NCI-H526 (cell line): ENCODE data around the gene TEK.
A peak's percentile ranks its signal among the peaks of the same experiment; 100 is the strongest.
"Not testable (repeated sequence)": the region's sequence is repeated elsewhere in the genome, so short reads cannot be mapped to it uniquely, and the experiment has no call there.

Source experiments
- DNase-seq, 2 experiments: peaks; one replicate each; lab custom pipeline; 2025; lab: John Stamatoyannopoulos, UW

The TEK gene

DNA sequence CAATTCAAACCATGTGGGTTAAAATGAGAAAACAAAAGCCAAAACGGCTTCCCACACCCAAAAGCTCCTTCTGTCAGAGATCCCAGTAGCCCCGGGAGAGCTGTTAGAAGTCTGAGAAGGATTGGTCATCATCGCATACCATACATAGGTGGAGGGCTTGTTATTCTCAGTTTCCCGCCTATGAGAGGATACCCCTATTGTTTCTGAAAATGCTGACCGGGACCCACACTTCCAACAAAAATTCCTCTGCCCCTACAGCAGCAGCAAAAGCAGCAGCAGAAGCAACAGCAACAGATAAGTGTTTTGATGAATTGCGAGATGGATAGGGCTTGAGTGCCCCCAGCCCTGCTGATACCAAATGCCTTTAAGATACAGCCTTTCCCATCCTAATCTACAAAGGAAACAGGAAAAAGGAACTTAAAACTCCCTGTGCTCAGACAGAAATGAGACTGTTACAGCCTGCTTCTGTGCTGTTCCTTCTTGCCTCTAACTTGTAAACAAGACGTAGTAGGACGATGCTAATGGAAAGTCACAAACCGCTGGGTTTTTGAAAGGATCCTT lies at the start of gene TEK:
TEK (plus strand) TSS at position 245 of the 561 bp plus-strand sequence. CDS start 366 bp downstream, outside the sequence.
- no peak for DNase-seq

DNA sequence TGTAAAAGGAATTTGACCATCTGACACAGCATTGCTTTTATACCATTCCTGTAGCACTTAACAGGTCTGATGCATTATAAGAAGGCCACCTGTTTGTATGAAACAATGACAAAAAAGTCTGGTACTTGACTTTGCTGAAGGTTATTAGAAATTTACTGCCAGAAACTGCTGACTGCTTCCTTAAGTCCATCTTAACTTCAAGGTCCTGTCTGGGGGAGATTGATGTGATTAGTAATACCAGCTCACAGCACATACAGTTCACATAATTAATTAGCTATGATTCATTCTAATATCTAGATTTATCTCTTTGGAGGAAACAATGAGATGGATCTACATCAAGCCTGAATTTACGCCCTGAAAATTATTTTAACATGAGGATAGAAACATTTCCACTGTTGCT lies 49.6 kb upstream of the TEK start:
- no peak for DNase-seq

DNA sequence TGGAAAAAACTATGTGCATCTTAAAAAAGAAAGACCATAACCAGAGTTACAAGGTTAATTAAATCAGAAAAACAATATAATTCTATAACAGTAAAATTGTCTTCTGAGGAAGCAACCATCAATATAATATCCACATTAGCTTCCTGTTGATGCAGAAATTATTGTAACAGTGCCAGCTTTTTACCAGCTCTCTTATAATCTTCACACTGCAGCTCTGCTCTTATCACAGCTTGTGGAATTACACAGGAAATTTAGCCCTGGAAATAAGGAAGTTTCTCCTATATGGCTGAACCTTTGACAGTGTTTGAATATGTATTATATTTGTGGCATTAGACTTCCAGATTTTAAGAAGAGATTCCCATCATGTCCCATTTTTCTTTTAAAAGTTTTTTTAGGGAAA lies 49.1 kb upstream of the TEK start:
- no peak for DNase-seq

DNA sequence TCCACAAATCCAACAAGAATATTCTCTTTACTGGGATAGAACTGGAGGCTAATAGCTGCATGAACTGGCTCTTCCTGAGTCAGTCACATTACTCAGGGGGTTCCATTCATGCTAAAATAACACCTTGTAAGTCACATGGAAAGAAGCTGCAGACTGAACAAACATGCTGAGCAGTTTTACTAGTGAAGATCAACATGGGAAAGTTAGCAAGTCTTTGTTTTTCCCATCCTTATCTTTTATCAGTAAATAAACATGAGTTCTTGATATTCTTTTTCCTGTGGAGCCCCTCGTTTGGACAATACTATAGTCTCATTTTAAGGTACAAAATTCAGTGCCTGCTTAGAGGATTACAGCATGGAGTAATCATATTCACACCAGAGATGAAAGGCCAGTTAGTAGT lies 43.7 kb upstream of the TEK start:
- no peak for DNase-seq

DNA sequence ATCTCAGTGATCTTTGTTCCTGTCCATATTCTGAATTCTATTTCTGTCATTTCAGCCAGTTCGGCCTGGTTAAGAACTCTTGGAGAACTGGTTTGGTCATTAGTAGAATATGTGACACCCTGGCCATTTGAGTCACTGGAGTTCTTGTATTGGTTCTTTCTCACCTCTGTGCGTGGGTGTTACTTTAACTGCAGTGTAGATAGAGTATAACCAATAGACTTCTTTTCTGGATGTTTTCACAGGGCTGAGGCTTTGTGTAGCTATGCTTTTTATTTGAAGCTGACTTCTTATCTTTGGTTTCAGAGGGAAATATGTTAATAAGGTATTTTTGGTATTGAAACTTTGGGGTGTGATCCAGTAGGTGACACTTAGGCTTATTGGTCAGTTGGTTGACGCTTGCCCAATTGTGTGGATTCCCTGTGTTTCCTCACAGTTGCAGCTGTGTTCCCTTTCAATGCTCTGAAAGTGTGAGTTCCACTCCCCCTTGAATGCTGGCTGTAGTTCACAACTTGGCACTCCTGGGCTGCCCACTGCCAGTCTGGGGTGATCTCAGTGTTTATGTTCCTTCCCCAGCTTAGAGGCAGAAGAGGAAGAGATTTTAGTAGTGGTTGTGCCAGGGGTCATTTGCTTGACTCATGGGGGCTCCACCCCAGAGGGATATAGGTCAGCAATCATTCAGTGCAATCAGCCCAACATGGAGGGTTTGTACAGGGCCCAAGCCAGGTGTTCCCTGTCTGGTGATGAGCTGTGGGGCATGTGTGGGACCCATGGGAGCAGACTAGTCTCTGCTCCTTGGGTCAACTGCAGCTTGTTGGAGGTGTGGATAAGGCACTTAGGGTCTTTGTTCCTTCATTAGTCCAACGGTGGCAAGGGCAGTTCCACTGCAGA lies 34.9 kb upstream of the TEK start:
- DNase-seq: no peak

DNA sequence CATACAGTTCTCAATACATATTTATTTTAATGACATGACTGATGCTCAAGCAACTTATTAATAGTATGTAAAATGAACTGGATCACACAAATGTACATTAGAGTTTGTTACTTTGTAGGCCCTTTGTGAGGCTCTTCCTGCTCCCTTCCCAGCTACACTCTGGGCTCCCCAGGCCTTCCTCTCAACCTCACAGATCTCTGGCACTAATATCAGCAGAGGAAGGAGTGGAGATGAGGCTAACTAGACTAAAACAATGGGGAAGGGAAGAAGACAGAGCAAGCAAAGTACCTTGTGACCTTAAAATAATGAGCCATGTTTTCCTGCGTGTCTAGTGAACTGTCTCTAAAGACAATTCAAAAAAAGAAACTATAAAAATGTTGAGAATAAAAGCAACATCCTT lies 30.3 kb upstream of the TEK start:
- no peak for DNase-seq

DNA sequence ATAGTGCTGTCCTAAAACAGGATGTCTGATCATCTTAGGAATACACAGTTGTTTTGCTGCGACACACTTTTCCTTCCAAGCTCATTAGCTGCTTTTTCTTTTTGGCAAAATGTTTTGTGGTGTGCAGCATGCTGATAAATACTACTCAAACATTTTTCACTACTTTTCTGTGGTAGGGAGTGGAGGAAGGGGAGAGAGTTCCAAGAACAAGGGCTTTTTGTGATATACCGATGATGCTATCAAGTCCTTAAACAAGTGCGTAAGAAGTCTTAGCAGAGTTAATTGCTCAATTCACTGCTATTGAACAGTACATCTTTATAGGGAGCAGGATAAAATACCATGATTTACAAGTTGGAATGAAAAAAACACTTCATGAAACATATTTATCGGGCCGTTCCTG lies 23.6 kb upstream of the TEK start:
- no peak for DNase-seq

DNA sequence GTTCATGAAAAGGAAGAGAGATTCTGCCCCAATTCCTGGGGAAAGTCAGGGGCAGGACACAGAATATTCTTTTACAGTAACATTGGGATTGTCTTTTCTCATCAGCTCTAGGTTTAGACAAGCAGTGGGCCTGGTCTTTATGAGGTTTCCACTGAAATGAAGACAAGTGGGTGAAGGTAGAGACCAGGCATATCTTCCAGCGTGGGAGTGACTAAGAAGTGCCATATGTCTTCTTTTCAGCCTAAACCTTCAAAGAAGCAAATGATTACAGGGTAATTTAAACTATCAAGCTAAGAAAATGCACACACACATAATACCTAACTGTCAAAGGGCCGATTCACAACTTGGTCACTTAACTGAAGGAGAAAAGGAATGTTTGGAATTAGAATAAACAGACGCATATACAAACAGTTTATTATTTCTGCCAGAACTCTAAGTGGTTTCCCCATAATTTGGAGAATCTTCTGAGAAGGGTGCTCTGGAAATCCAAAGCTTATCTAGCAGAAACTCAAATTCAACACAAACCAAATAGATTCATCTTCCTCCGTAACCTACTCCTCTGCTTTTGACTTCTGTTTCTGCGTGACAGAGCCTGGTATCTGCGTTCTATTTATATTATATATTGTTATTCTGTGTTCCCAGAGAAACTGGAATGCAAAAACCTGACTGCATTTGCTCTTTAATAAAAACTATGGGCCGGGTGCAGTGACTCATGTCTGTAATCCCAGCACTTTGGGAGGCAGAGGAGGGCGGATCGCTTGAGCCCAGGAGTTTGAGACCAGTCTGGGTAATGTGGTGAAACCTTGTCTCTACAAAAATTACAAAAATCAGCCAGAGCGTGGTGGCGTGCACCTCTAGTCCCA lies 22.0 kb upstream of the TEK start:
- no peak for DNase-seq

DNA sequence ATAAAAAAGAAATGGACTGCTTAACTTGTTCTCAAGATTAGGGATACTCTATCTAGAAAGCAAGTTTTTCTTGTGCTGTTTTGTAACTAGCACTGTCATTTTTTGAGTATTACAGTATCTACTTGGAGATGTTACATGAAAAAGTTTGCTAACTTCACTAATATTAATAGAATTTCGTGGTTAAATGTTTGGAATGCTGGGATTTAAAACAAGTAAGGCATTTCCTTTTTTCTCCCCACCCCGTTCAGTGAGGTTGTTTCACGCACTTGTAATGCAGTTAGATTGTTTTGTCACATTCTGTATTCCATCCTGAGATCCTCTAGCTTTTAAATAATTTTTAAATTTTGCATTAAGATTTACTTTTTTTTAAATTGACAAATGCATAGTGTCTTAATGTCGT lies 20.0 kb upstream of the TEK start:
- DNase-seq: no peak

DNA sequence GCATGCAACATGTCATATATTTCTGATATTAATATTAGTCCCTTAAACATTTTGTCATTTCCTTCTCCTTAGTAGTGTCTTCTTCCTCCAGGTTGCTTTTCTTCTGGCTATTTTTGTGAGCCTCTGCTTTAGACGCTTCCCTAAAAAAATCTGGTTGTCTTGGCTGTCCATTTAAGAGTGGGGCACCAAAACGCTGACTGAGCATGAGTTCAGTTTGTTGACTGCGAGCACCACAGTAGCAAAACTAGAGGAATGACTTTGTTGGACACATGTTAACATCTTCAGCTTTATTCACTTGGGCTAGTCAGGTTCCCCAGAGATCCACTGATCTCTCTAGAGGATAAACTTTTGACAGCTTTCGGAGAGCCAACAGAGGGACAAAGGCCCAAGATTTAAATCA lies 19.3 kb upstream of the TEK start:
- no peak for DNase-seq

DNA sequence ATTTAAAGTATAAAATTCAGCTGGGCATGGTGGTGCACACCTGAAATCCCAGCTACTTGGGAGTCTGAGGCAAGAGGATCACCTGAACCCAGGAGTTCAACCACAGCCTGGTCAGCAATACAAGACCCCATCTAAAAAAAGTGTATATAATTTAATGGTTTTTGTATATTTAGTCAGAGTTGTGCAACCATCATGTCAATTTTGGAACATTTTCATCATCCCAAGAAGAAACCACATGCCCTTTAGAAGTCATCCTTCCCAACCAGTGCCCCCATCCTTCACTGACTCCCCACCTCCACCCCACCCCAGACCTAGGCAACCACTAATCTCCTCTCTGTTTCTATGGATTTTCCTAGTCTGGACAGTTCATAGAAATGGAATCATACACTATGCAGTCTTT lies 18.8 kb upstream of the TEK start:
- no peak for DNase-seq

DNA sequence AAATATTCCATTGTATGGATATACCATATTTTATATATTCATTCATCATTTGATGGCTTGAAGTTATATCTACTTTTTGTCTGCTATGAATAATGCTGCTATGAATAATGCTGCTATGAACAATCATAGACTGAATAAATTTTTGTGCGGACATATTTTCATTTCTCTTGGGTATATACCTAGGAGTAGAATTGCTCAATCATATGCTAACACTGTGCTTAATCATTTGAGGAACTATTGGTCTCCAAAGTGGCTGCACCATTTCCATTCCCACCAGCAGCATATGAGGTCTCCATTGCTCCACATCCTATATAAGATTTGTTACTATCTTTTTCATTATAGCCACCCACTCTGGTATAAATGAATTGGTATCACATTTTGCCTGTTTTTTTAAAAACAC lies 18.3 kb upstream of the TEK start:
- no peak for DNase-seq

DNA sequence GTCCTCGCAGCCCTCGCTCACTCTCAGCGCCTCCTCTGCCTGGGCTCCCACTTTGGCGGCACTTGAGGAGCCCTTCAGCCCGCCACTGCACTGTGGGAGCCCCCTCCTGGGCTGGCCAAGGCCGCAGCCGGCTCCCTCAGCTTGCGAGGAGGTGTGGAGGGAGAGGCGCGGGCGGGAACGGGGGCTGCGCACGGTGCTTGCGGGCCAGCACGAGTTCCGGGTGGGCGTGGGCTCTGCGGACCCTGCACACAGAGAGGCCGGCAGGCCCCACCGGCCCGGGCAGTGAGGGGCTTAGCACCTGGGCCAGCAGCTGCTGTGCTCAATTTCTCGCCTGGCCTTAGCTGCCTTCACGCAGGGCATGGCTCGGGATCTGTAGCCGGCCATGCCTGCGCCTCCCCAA lies 16.5 kb upstream of the TEK start:
- DNase-seq: not testable (repeated sequence)

DNA sequence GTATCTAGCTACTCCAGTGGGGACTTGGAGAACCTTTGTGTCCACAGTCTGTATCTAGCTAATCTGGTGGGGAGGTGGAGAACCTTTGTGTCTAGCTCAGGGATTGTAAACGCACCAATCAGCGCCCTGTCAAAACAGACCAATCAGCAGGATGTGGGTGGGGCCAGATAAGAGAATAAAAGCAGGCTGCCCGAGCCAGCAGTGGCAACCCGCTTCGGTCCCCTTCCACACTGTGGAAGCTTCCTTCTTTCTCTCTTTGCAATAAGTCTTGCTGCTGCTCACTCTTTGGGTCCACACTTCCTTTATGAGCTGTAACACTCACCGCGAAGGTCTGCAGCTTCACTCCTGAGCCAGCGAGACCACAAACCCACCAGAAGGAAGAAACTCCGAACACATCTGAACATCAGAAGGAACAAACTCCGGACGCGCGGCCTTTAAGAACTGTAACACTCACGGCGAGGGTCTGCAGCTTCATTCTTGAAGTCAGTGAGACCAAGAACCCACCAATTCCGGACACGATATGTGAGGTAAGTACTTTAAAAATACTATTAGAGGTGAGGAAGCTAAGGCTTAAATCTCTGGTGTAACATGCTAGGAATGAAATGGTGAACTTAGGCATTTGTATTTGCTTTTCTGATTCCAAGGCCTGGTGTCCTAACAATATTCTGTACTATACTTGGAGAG lies 15.5 kb upstream of the TEK start:
- DNase-seq: not testable (repeated sequence)

DNA sequence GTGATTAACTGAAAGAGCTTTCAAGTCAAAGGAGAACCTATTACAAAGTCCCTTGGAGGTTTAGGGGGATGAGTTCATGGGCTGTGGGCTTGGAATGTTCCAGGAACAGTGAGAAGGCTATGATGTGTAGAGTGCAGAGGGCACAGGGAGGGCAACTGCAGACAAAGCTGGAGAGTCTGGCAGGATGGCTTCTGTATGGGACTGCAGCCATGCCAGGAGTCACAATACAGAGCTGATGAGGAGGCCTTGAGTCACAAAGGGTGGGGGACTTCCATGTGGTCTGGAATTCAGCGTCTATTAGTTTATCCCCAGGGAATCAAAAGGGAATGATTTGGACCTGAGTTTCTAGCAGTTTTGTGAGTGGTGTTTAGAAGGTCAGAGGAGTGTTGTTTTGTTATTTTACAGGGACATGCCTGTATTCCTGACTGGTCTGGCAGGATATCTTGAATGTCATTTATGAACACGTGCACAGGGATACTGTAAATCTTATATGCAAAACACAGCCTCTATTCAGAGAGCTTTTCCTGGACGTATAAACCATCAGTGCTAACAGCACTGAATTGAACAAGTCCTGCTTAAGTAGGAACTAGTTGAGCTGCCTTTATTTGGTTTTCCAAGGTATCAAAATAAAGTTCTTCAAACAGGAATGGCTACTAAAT lies 14.3 kb upstream of the TEK start:
- peak in 1 of 2 experiments; percentile 23 for DNase-seq

DNA sequence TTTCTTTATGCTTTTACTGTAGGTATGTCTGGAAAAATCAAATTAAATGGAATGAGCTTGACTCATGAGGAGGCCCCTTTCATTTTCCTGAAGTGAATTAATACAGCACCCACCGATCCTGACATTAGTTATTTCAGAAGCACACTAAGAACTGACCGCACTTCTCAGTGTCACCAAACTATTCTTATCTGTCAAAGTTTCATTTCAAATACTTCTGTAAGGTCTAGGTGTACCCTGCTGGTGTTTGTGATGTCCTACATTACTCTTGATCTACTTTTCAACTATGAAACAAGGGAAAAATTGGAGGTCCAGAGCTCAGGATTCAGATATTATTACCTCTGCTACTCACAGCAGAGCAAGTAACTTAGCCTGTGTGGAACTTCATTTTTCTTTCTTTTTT lies 1.8 kb upstream of the TEK start:
- DNase-seq: no peak

DNA sequence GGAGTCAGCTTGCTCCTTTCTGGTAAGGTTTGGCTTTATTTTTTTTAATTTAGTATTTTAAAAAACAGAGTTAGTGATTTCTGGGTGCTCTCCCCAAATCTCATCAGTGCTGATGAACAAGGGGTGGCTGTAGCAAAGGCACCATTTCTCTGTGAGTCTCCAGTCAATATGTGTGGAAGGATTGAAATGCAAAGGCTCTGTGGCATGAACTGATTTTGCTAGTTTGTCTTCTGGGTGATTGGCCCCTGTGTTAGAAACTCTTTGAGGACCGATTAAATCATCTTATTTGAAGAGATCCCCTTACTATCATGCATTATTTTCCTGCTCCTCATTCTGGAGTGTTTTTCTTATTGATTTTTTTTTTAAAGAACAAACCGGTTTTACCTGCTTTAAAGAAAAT lies 596 bp downstream of the TEK start:
- DNase-seq: no peak

DNA sequence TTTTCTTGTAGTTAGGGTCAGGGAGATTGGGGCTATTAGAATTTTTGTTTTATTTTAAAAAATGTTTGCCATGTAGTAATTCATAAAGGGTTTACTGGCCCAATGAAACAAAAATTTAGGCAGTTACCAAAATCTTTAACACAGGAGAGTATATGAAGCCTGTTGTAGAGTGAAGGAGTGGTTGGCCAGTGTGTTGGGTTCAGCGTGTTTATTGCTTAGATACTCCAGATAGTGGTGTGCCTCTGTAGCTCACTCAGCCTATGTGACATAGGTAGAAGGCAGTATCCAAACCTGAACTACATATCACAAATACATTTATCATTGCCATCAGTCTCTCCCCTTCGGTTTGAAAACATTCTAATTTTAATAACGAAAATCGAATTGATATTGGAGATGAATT lies 1.2 kb downstream of the TEK start:
- DNase-seq: no peak

DNA sequence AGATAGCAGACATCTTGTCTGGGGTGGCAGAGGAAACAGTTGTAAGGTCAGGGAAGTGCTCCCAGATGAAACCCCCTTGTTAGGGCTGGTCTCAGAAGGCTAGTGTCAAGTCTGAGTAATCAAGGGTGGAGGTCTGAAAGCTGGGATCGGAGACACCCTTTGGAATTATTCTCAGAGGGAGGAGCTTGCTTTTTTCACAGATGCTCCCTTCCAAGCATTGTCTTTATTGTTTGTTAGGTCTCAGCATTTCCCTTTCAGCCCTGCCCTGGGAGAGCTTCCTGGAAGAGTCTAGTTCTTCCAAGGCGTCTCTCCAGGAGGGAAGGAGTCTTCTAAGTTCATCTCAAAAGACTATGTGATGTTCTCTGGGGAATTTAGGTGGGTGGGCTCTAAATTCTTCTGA lies 3.2 kb downstream of the TEK start:
- no peak for DNase-seq

DNA sequence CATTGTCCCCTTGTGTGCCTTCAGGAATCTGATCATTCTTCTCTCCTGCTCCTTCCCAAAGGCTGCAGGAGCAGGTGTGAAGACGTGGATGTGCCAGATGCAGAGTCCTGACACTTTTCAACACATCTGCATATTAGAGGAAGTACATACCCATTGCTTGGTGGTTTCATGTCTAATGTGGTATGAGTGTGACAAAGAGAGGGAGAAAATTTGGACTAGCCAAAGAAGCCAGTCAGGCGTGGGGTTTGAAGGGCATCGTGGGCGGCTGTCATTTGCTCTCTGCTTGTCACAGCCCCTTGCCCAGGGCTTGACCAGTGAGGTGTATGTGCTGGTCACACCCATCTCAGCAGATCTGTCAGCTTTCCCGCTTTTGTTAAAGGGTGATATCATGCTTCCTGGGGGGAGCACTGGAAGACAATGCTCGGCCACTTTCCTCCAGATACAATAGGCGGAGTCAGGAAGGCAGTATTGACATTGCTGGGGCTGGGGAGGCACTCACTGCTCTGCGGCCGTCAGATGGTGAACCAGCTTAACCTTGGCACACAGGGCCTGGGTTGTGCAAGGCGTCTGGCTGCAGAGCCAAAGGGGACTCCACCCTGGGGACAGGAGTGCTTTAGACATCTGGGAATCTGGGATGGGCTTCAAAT lies 8.6 kb downstream of the TEK start:
- DNase-seq: no peak

DNA sequence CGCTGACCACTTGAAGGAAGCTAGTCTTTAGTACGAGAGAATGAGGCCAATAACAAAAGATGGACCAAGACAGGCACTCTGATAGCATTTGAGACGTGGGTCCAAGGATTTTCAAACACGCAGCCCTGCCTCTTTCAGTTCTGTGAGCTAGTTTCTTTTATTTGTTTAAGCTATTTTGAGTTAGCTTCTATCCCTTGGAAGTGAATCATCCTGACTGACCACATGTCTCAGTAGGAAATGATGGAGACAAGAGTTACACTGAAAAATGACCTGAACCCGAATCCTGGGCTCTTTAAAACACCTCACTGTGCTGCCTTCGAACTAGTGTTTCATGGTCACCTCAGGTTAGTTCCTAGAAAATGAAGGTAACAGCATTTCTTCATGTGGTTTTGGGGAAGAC lies 9.9 kb downstream of the TEK start:
- DNase-seq: no peak
